Cardiac fibroblast (primary cell): ENCODE measurements around the gene MC4R.

Source experiments
- DNase-seq, 2 donors: peaks; one replicate each; pipeline versions ENCODE4 v3.0.0 to v3.0.0-alpha.2; 2010; ENCODE audit warnings: low read depth in 2 of 2
- H3K4me3 ChIP-seq, 2 donors: replicated peaks in 1 of 2; 1 replicate in 1 of 2; 2 replicates in 1 of 2; pipeline ENCODE4 v1.5.1; 2011; ENCODE audit warnings: low read depth in 2 of 2, low read length in 2 of 2, mild to moderate bottlenecking in 2 of 2, moderate library complexity in 1 of 2
- TF ChIP-seq, protein P1 (sequence below): IDR thresholded peaks from one replicate; pipeline ENCODE4 v1.5.1; 2011; ENCODE audit warnings: low read depth, mild to moderate bottlenecking, low read length, inconsistent platforms

MC4R gene

DNA sequence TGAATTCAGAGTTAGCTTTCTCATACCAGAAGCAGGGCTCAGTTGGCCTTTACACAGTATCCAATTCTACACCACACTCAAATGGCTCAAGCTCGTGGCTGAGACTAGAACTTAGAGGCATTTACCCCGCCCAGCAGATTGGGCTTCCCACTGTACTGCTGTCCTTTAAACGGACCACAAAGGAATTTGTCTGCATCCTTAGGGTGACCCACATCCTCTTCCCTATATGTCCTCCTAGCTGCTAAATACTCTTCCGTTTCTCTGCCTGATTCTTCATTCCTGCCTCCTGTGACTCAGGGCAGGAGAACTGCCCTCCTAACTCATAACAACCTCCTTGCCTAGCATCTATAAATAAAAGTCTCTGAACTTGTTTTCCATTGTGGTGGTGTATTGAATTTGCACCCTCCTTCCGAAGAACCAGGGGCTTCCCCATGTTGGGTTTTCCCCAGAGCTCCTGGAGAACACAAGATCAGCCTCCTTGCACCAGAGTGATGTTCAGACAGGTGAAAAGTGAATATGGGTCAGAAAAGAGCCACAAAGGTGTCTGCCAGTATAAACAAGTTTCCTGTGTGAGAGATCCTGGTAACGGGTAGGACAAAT, 32.0 kb upstream of the MC4R start:
- DNase-seq = no peak
- TF ChIP-seq, protein P1, sequence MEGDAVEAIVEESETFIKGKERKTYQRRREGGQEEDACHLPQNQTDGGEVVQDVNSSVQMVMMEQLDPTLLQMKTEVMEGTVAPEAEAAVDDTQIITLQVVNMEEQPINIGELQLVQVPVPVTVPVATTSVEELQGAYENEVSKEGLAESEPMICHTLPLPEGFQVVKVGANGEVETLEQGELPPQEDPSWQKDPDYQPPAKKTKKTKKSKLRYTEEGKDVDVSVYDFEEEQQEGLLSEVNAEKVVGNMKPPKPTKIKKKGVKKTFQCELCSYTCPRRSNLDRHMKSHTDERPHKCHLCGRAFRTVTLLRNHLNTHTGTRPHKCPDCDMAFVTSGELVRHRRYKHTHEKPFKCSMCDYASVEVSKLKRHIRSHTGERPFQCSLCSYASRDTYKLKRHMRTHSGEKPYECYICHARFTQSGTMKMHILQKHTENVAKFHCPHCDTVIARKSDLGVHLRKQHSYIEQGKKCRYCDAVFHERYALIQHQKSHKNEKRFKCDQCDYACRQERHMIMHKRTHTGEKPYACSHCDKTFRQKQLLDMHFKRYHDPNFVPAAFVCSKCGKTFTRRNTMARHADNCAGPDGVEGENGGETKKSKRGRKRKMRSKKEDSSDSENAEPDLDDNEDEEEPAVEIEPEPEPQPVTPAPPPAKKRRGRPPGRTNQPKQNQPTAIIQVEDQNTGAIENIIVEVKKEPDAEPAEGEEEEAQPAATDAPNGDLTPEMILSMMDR = no peak
- H3K4me3 ChIP-seq = no peak overlapping the region

DNA sequence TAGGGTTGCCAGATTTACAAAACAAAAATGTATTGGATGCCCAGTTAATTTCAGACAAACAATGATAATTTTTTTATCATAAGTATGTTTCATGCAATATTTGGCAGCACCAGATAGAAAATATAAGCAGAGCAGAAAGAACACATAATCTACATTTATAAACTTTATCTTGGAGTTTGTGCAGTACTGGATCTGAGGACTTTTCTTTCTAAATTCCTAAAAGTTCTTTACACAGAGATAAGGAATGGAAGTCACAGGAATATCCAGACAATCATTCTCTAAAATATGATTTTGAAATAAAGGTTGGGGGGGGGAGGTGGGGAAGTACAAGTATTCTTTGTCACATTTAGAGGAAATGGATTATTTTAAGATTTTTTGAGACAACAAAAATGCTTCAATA, 28.8 kb upstream of the MC4R start:
- TF ChIP-seq, protein P1 = no peak
- no peak overlapping the region for H3K4me3 ChIP-seq

GRCh38 chr18:60391571-60392226, 19.1 kb upstream of the MC4R start:
- TF ChIP-seq, protein P1 = no peak
- no peak overlapping the region for H3K4me3 ChIP-seq
- DNase-seq = no peak

More for the DNA sequence above, 28.8 kb upstream of the MC4R start:
- DNase-seq = no peak

GRCh38 chr18:60389314-60389713, 16.7 kb upstream of the MC4R start:
- TF ChIP-seq, protein P1 = no peak
- no peak overlapping the region for H3K4me3 ChIP-seq
- no peak for DNase-seq

DNA sequence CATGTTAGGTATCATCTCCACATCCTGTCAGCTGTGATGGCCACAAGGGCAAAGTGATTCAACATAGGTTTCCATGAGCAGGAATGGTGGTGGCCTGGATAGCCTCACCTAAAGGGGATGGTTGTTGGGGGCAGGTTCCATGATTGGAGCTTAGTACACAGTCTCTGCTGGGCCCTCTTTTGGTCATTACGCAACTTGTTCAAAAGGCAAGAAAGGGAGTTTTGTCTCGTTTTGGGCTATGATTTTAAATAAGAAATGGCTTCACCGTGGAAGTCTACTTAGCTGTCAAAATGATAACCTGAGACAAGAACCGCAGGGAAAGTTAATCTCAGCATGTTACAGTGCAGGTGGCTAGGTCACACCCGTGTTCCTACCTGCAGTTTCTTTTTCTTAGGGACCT, 13.1 kb upstream of the MC4R start:
- H3K4me3 ChIP-seq = no peak overlapping the region
- no peak for DNase-seq
- TF ChIP-seq, protein P1 = no peak

GRCh38 chr18:60383893-60384292, 11.3 kb upstream of the MC4R start:
- no peak for DNase-seq
- TF ChIP-seq, protein P1 = no peak
- no peak overlapping the region for H3K4me3 ChIP-seq
